Measurements from ENCODE around the gene NSMCE1.

NSMCE1 gene

DNA sequence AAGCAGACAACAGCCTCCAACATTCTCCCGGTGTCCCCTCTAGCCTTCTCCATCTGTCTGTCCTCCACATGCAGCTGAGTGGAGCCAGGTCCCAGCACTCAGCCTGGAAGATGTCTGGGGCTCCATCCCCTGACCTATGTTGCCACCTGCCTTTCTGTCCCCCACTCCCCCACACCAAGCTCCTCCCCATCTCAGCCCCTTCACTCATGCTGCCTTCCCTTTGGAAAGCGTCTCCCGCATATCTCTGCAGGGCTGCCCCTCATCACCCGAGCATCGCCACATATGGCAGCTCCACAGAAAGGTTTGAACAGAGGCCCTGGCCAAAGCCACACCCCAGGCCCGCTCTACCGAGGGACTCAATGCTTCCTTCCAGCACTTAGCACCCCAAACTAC is 24.2 kb downstream of the NSMCE1 start:
- TF ChIP-seq, protein P1, sequence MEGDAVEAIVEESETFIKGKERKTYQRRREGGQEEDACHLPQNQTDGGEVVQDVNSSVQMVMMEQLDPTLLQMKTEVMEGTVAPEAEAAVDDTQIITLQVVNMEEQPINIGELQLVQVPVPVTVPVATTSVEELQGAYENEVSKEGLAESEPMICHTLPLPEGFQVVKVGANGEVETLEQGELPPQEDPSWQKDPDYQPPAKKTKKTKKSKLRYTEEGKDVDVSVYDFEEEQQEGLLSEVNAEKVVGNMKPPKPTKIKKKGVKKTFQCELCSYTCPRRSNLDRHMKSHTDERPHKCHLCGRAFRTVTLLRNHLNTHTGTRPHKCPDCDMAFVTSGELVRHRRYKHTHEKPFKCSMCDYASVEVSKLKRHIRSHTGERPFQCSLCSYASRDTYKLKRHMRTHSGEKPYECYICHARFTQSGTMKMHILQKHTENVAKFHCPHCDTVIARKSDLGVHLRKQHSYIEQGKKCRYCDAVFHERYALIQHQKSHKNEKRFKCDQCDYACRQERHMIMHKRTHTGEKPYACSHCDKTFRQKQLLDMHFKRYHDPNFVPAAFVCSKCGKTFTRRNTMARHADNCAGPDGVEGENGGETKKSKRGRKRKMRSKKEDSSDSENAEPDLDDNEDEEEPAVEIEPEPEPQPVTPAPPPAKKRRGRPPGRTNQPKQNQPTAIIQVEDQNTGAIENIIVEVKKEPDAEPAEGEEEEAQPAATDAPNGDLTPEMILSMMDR (IDR thresholded peaks at IDR 0.05; ENCODE audit: borderline replicate concordance, control extremely low read depth, extremely low read depth, insufficient read depth, missing control alignments), result no peak

DNA sequence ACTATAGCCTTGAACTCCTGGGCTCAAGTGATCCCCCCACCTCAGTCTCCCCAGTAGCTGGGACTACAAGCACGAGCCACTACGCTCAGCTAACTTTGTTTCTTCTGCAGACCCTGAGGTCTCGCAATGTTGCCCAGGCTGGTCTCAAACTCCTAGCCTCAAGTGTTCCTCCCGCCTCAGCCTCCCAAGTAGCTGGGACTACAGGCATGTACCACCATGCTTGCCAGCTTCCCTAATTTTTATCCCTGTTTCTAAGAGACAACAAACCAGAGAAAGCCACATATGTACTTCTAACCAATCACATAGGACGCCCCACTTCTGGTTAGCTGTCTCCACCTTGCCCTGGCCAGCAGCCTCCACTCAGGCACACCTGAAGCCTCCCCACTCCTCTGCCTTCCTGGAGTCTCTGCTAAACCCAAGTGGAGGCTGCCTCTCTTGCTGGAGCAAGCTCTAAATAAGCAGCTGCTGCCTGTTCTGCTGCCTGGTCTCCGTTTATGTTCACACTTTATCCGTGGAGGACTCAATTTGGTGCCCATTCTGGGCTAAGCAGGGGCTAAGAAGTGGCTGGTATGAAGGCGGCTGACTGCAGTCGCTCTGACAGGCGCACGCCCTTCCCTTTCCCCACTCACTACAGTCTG is 24.7 kb downstream of the NSMCE1 start:
- in situ Hi-C loops (cut with MboI; ENCODE audit: low sequenced_read_pairs, unreplicated experiment), result no loop called here
- TF ChIP-seq, protein P1 (IDR thresholded peaks at IDR 0.05; ENCODE audit: borderline replicate concordance, control extremely low read depth, extremely low read depth, insufficient read depth, missing control alignments), result no peak
- no peak for DNase-seq (ENCODE audit: low spot score)

More for the DNA sequence above, 24.2 kb downstream of the NSMCE1 start:
- no peak for DNase-seq (ENCODE audit: low spot score)
- in situ Hi-C loops (cut with MboI; ENCODE audit: low sequenced_read_pairs, unreplicated experiment), result no loop called here

DNA sequence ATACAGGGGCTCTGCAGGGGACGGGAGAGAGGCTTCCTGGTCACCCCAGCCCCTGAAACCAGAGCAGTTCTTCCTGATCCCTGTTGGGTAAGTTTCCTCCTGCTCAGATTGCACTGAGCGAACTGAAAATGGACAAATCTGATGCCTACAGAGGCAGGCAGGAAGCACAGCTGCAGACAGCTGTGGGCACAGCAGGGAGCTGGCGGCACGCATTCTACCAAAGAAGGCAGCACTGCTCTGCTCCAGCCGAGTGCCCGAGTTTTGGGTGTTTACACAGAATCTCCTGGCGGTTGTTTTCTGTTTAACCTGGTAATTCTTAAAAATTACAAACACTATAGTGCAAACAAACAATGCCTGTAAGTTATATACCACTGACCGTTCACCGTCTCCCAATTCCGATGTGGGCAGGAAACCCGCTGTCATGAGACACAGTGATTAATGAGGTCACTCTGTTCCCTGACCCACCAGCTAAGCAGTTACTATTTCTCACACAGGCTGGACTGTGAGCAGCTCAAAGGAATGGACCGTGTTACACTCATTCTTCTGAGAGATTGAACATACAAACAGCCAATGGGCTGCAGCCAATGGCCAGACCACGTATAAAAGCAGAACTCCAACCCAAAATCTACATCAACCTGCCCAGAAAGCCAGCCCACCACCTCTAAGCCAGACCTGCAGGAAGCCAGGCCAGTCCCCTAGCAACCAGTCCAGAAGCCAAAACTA is 25.5 kb downstream of the NSMCE1 start:
- DNase-seq (ENCODE audit: low spot score), result no peak
- in situ Hi-C loops (cut with MboI; ENCODE audit: low sequenced_read_pairs, unreplicated experiment), result no loop called here
- TF ChIP-seq, protein P1 (IDR thresholded peaks at IDR 0.05; ENCODE audit: borderline replicate concordance, control extremely low read depth, extremely low read depth, insufficient read depth, missing control alignments), result no peak

DNA sequence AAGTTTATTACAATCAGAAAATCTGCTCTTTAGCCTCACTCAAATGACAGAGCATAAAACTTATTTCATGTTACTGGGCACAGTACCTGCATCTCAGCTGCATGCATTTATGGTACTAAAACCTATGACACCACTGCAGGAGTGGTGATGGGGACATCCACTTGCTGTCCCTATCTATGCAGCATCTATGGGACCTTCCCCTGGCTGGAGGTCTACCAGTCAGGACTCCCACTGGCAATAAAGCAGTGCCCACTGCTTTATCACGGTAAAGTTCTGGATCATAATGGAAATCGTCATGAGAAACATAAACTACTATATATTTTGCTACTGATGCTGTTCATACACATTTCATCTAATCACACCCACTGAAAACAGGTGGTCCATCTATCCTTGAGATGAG is 26.2 kb downstream of the NSMCE1 start:
- in situ Hi-C loops (cut with MboI; ENCODE audit: low sequenced_read_pairs, unreplicated experiment), result no loop called here
- DNase-seq (ENCODE audit: low spot score), result no peak
- TF ChIP-seq, protein P1 (IDR thresholded peaks at IDR 0.05; ENCODE audit: borderline replicate concordance, control extremely low read depth, extremely low read depth, insufficient read depth, missing control alignments), result no peak

DNA sequence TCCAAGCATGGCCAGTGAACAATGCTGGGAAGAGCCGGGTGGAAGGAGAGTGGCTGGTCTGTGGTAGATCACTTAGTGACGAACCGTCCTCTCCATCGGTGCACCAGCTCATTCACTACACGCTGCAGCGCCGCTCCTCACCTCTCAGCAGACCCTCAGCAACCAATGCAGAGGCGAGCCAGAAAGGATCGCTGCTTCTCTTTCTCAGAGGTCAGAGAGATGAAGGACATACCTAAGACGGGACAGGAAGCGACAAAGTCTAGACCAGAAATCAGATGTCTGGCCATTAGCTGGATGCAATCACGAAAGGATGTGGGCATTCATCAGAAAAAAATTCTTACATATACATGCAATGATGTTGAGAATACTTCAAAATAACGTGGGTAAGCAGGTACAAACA is 26.9 kb downstream of the NSMCE1 start:
- DNase-seq (ENCODE audit: low spot score), result no peak
- TF ChIP-seq, protein P1 (IDR thresholded peaks at IDR 0.05; ENCODE audit: borderline replicate concordance, control extremely low read depth, extremely low read depth, insufficient read depth, missing control alignments), result no peak
- in situ Hi-C loops (cut with MboI; ENCODE audit: low sequenced_read_pairs, unreplicated experiment), result no loop called here

DNA sequence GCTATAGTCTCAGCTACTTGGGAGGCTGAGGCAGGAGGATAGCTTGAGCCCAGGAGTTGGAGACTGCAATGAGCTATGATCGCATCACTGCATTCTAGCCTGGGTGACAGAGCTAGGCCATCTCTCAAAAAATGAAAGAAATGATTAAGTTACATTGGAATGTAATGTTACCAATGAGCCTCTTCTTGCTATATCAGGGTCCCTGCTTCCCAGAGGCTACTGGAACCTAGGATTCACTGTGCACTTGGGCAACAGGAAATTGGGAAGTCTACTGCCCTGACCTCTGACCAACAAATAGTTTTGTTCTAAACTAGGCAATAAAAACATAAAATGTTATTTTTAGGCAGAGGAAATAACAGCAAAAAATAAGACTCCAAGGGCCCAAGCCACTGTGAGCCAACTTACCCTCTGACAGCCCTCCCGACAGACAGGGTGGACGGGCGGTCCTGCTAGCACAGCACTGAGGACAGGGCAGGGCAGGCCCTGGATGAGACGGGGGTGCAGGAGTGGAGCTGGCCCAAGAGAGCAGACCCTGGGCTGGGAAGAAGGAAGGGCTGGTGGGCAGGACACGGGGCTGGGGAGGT is 27.5 kb downstream of the NSMCE1 start:
- in situ Hi-C loops (cut with MboI; ENCODE audit: low sequenced_read_pairs, unreplicated experiment), result no loop called here
- DNase-seq (ENCODE audit: low spot score), result no peak
- TF ChIP-seq, protein P1 (IDR thresholded peaks at IDR 0.05; ENCODE audit: borderline replicate concordance, control extremely low read depth, extremely low read depth, insufficient read depth, missing control alignments), result no peak

Measured in GM13976 (cell line).